Measurements from ENCODE around the gene ALG2.
A peak's percentile ranks its signal among the peaks of the same experiment; 100 is the strongest.
"Not testable (repeated sequence)": the region's sequence is repeated elsewhere in the genome, so short reads cannot be mapped to it uniquely, and the experiment has no call there.

The ALG2 gene

DNA sequence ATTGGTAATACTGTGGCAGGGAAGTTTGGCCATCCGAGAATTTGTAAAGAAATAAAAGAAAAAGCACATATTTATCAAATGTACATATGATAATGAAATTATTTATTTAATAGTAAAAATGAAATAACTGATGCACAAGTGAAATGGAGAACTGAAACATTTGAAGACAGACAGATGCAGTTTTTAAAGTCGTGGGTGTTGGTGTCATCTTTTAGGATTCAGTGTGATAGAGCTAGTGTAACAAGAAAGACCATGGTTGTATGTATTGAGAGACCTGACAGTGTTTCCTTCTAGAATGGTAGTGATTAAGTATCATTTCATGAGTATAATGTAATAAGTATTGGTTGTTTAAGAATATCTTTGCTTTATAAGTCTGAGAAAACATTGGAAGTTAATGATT lies 2.7 kb upstream of the ALG2 start:
- Mint-ChIP-seq H3K4me1 (ENCODE audit: low read depth) (peaks cover 36% of the 10 kb centered on the region), H3K9me3 (no peaks in the 10 kb centered on the region), H3K4me3 (peak overlapping the region; percentile 37), H3K27me3 (ENCODE audit: low read depth) (no peaks in the 10 kb centered on the region), H3K36me3 (ENCODE audit: low read depth) (peaks cover 43% of the 10 kb centered on the region), H3K27ac (no peak overlapping the region)

GRCh38 chr9:99222416-99223270 lies 901 bp upstream of the ALG2 start:
- peaks cover 43% of the 10 kb centered on the region for H3K36me3 Mint-ChIP-seq (ENCODE audit: low read depth)
- peaks cover 47% of the 10 kb centered on the region for H3K4me1 Mint-ChIP-seq (ENCODE audit: low read depth)
- no peaks in the 10 kb centered on the region for H3K9me3 Mint-ChIP-seq

DNA sequence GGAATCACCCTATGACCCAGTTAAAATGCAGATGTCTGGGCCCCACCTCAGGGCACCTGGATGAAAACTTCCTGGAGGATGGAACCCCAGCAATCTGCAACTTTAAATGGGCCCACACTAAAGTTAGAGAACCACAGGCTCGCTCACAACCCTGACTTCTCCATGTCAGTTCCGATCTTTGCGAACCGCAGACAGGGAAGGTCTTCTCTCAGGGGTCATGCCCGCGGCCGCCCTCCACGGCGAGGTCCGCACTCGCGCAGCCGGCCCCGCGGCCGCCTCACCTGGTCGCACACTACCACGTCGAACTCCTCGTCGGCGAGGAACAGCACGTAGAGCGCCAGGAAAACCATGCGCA lies 499 bp downstream of the ALG2 start:
- H3K4me1 Mint-ChIP-seq (ENCODE audit: low read depth): peaks cover 54% of the 10 kb centered on the region
- peak overlapping the region; percentile 96 for H3K4me3 Mint-ChIP-seq
- H3K9me3 Mint-ChIP-seq: no peaks in the 10 kb centered on the region
- peaks cover 47% of the 10 kb centered on the region for H3K36me3 Mint-ChIP-seq (ENCODE audit: low read depth)
- peak overlapping the region; percentile 79 for H3K27ac Mint-ChIP-seq
- no peaks in the 10 kb centered on the region for H3K27me3 Mint-ChIP-seq (ENCODE audit: low read depth)

More at GRCh38 chr9:99222416-99223270, 901 bp upstream of the ALG2 start:
- no peaks in the 10 kb centered on the region for H3K27me3 Mint-ChIP-seq (ENCODE audit: low read depth)
- peak overlapping the region; percentile 99 for H3K27ac Mint-ChIP-seq
- peak overlapping the region; percentile 96 for H3K4me3 Mint-ChIP-seq

DNA sequence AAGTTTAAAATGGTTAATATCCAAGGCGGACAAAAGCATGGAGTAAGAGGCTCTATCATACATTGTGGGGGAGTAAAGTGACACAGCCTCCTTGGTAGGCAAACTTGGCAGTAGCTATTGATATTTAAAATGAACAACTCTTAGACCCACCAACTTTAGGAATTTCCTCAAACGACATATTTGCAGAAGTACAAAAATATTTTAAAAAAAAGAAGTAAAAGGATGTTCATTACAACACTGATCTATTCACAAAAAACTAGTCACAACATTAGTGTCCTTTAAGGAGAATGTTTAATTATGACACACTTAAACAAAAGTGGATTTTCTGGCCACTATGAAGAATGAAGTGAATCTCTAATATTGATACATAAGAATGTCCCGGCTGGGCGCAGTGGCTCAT lies 1.7 kb downstream of the ALG2 start:
- H3K4me3 Mint-ChIP-seq: peak overlapping the region; percentile 70
- peaks cover 52% of the 10 kb centered on the region for H3K4me1 Mint-ChIP-seq (ENCODE audit: low read depth)
- H3K27me3 Mint-ChIP-seq (ENCODE audit: low read depth): no peaks in the 10 kb centered on the region
- H3K27ac Mint-ChIP-seq: peak overlapping the region; percentile 31
- no peaks in the 10 kb centered on the region for H3K9me3 Mint-ChIP-seq
- peaks cover 47% of the 10 kb centered on the region for H3K36me3 Mint-ChIP-seq (ENCODE audit: low read depth)

DNA sequence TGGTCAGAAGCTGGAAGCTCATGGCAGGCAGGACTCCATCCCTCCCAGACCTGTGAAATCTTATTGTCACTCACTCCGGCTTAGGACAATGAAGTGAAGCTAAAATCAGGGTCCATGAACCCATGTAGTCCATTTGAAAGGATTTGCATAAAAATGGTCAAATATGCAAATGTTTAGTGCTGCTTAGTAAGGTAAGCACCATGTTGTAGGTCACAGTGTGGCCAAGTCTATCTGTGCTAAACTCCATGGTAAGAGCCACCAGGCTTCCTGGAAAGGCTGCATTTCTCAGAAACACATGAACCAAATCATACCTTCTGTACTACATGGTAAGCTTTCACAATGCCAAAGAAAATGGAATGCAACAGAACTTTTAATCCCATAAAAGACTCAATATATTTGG lies 5.7 kb downstream of the ALG2 start:
- H3K36me3 Mint-ChIP-seq (ENCODE audit: low read depth): peaks cover 36% of the 10 kb centered on the region
- H3K9me3 Mint-ChIP-seq: peaks cover under 1% of the 10 kb centered on the region
- peaks cover 34% of the 10 kb centered on the region for H3K4me1 Mint-ChIP-seq (ENCODE audit: low read depth)
- H3K4me3 Mint-ChIP-seq: no peak overlapping the region
- no peak overlapping the region for H3K27ac Mint-ChIP-seq
- no peaks in the 10 kb centered on the region for H3K27me3 Mint-ChIP-seq (ENCODE audit: low read depth)

GRCh38 chr9:99213197-99213596 lies 8.5 kb downstream of the ALG2 start:
- Mint-ChIP-seq H3K9me3 (peaks cover 13% of the 10 kb centered on the region), H3K27ac (no peak overlapping the region), H3K4me1 (ENCODE audit: low read depth) (peaks cover 13% of the 10 kb centered on the region), H3K27me3 (ENCODE audit: low read depth) (peaks cover 18% of the 10 kb centered on the region), H3K36me3 (ENCODE audit: low read depth) (peaks cover 25% of the 10 kb centered on the region), H3K4me3 (no peak overlapping the region)

DNA sequence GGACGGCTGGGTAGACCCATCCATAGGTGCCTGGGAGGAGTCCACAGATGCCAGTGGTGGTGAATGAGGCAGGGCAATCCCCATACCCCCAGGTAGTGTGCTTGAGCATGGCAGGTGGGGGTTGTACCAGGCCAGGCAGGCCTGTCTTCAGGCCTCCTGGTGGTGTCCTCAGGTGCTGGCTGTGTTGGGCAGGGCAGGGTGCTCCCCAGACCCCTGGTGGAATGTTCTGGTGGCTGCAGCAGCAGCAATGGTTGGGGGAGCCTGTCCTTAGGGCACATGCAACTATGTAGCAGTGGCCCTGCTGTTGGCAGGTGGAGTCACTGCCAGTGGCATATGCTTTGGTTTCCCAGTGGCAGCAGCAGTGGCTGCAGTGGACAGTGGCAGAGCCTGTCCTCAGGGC lies 10.0 kb downstream of the ALG2 start:
- Mint-ChIP-seq H3K9me3 (peaks cover 13% of the 10 kb centered on the region), H3K36me3 (ENCODE audit: low read depth) (peaks cover 13% of the 10 kb centered on the region), H3K4me1 (ENCODE audit: low read depth) (peaks cover 4% of the 10 kb centered on the region), H3K27me3 (ENCODE audit: low read depth) (peaks cover 31% of the 10 kb centered on the region), H3K4me3 (no peak overlapping the region), H3K27ac (no peak overlapping the region)

DNA sequence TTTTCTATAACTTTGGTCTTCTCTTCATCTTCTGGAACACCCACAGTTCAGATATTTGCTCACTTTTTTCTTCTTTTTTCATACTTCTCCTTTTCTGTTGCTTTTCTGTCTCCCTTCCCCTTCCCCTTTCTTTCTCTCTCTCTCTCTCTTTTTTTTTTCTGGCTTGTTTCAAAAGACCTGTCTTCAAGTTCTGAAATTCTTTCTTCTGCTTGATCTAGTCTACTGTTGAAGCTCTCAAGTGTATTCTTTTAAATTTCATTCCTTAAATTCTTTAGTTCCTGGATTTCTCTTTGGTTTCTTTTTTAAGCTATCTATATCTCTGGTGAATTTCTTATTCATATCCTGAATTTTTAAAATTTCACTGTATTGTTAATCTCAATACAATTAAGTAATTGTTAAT lies 11.2 kb downstream of the ALG2 start:
- H3K4me3 Mint-ChIP-seq: no peak overlapping the region
- no peak overlapping the region for H3K27ac Mint-ChIP-seq
- peaks cover 10% of the 10 kb centered on the region for H3K36me3 Mint-ChIP-seq (ENCODE audit: low read depth)
- H3K27me3 Mint-ChIP-seq (ENCODE audit: low read depth): peaks cover 36% of the 10 kb centered on the region
- no peaks in the 10 kb centered on the region for H3K4me1 Mint-ChIP-seq (ENCODE audit: low read depth)
- H3K9me3 Mint-ChIP-seq: peaks cover 13% of the 10 kb centered on the region

GRCh38 chr9:99201603-99202002 lies 20.1 kb downstream of the ALG2 start:
- Mint-ChIP-seq H3K9me3 (no peaks in the 10 kb centered on the region), H3K27me3 (ENCODE audit: low read depth) (peaks cover 33% of the 10 kb centered on the region), H3K4me1 (ENCODE audit: low read depth) (peaks cover 11% of the 10 kb centered on the region), H3K36me3 (ENCODE audit: low read depth) (no peaks in the 10 kb centered on the region), H3K4me3 (no peak overlapping the region), H3K27ac (no peak overlapping the region)

DNA sequence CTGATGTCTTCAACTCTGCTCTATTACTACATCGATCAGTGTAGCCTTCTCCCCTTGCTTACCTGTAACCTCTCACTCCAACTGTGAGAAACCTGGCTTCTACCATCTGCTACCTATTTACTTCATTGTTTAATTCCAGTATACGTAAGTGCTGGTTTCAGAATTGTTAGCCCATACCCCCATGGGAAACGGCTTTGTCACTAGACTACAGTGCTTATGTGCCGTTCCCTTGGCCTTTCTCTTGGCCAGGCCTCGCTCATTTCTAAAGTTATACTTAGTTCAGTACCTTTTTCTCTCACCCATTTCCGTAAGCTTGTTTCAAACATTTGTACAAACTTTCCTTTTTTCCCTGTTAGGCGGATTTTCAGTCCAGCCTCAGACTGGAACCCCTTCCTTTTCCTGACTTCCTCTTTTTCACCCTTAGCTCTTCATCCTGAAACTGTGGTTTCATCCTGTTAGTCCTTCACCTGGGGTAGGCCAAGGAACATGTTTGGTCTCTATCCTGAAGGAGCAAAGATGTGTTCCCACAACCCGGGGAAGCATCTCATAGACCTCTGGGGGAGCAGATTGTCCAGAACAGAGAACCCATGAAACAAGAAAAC lies 21.7 kb downstream of the ALG2 start:
- Mint-ChIP-seq H3K36me3 (ENCODE audit: low read depth) (no peaks in the 10 kb centered on the region), H3K27ac (no peak overlapping the region), H3K4me3 (no peak overlapping the region)

DNA sequence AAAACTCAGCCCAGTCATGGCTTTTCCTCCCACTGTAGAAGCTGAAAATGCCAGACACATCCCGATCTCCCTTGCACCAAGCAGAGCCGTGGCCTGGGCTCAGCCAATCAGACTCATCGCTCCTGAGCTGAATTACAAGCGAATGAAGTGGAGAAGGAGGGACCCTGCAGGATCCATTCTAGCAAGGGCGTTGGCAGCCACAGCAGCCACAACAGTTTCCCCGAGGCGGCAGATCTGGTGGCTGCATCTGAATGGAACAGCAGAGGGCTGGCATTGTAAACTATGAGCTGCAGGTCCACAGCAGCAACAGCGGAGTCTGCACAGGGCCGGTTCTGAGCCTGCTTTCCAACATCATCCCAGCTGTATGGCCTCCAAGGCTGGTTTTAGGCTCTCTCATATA lies 23.8 kb downstream of the ALG2 start:
- Mint-ChIP-seq H3K9me3 (no peaks in the 10 kb centered on the region), H3K4me1 (ENCODE audit: low read depth) (peaks cover 28% of the 10 kb centered on the region), H3K36me3 (ENCODE audit: low read depth) (no peaks in the 10 kb centered on the region), H3K4me3 (no peak overlapping the region), H3K27ac (no peak overlapping the region), H3K27me3 (ENCODE audit: low read depth) (peaks cover 27% of the 10 kb centered on the region)

More for the DNA sequence above, 21.7 kb downstream of the ALG2 start:
- Mint-ChIP-seq H3K27me3 (ENCODE audit: low read depth) (peaks cover 26% of the 10 kb centered on the region), H3K9me3 (no peaks in the 10 kb centered on the region), H3K4me1 (ENCODE audit: low read depth) (peaks cover 19% of the 10 kb centered on the region)

DNA sequence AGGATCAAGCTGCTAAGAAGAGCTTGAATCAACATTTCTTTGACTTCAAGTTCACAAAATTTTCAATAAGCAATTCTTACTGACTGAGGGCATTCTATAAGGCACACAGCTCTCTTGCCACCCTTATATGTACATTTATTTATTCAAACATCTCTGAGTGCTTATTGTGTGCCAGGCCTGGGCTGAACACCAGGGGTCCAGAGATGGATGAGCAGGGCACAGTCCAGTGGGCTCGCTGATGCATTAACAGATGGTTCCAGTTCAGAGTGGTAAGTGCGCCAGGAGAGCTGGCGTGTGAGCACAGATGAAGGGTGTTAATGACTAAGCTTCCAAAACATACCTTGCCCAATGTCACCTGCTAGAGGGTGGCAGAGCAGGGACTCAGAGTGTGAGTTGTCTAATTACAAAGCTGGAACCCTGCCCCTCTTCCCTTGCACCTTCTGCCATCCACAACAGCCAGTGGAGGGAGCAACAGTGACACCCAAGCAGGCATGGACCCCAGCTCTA lies 24.6 kb downstream of the ALG2 start:
- Mint-ChIP-seq H3K27me3 (ENCODE audit: low read depth) (peaks cover 29% of the 10 kb centered on the region), H3K4me1 (ENCODE audit: low read depth) (peaks cover 31% of the 10 kb centered on the region), H3K9me3 (no peaks in the 10 kb centered on the region), H3K27ac (peak overlapping the region; percentile 7), H3K36me3 (ENCODE audit: low read depth) (no peaks in the 10 kb centered on the region), H3K4me3 (no peak overlapping the region)

DNA sequence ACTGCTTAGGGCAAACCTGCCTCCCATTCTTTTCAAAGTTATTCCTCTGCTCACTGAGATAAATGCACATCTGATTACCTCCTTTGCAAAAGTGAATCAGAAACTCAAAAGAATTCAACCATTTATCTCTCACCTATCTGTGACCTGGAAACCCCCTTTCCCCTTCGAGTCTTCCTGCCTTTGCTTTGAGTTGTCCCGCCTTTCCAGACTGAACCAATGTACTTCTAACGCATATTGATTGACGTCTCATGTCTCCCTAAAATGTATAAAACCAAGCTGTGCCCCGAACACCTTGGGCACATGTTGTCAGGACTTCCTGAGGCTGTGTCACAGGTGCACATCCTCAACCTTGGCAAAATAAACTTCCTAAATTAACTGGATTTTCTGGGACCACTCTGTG lies 25.3 kb downstream of the ALG2 start:
- Mint-ChIP-seq H3K27me3 (ENCODE audit: low read depth) (peaks cover 28% of the 10 kb centered on the region), H3K4me1 (ENCODE audit: low read depth) (peaks cover 31% of the 10 kb centered on the region)
- not testable (repeated sequence) for H3K27ac Mint-ChIP-seq; H3K4me3 Mint-ChIP-seq; H3K36me3 Mint-ChIP-seq (ENCODE audit: low read depth); H3K9me3 Mint-ChIP-seq

- no peaks in the 10 kb centered on the region for H3K9me3 Mint-ChIP-seq
- H3K4me1 Mint-ChIP-seq (ENCODE audit: low read depth): peaks cover 30% of the 10 kb centered on the region
- H3K27ac Mint-ChIP-seq: no peak overlapping the region
- H3K36me3 Mint-ChIP-seq (ENCODE audit: low read depth): no peaks in the 10 kb centered on the region
- H3K4me3 Mint-ChIP-seq: no peak overlapping the region
- H3K27me3 Mint-ChIP-seq (ENCODE audit: low read depth): peaks cover 32% of the 10 kb centered on the region
Measured at GRCh38 chr9:99193466-99193821, 28.3 kb downstream of the ALG2 start.

DNA sequence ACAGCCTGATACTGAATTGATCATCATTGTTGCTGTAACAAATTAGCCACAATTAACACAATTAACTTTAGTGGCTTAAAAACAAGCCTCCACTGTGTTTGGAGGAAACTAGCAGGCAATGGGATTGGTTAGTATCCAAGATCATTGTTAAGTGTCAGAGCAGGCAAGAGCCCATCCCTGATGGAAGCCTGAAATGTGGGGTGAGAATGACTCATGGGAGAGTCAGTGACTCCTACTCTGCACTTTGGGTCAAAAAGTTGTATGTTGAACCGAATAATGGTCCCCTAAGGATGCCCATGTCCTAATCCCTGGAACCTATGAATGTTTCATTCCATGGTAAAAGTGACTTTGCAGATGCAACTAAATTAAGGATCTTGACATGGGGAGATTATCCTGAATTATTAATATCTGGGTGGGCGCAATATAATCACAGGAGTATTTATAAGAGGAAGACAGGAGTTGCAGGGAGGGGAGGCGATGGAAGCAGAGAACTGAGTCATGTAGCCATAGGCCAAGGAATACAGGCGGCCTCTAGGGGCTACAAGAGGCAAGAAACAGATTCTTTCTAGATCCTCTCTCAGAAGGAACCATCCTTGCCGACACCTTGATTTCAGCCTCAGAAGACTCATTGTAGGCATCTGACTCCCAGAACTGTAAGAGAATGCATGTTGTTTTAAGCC lies 28.8 kb downstream of the ALG2 start:
- peaks cover 29% of the 10 kb centered on the region for H3K4me1 Mint-ChIP-seq (ENCODE audit: low read depth)
- no peak overlapping the region for H3K4me3 Mint-ChIP-seq
- peak overlapping the region; percentile 5 for H3K27ac Mint-ChIP-seq

More for the DNA sequence above, 28.8 kb downstream of the ALG2 start:
- H3K9me3 Mint-ChIP-seq: no peaks in the 10 kb centered on the region
- no peaks in the 10 kb centered on the region for H3K36me3 Mint-ChIP-seq (ENCODE audit: low read depth)
- peaks cover 36% of the 10 kb centered on the region for H3K27me3 Mint-ChIP-seq (ENCODE audit: low read depth)

All from T-helper 1 cell treated with Interleukin-12 subunit alpha and Interleukin-12 subunit beta and Interleukin-4 antibody, amounts not matched to agents 30 μg/mL and 1 μg/mL, for 36 hours (primary cell).